HG03139 (cell line): ENCODE data around the gene PRKAR1A.
"Not testable (repeated sequence)": the region's sequence is repeated elsewhere in the genome, so short reads cannot be mapped to it uniquely, and the experiment has no call there.

Experiments used
- ATAC-seq: cut with Tn5 transposase; IDR thresholded peaks from one replicate; pipeline ENCODE4 v1.9.1; 2021; ENCODE audit not compliant: unreplicated experiment

The PRKAR1A gene

GRCh38 chr17:68577497-68577821 is 65.2 kb downstream of the PRKAR1A start:
- ATAC-seq, result no peak

- ATAC-seq, result no peak
Measured at GRCh38 chr17:68578236-68578635, 66.0 kb downstream of the PRKAR1A start.

GRCh38 chr17:68579194-68579927 is 67.1 kb downstream of the PRKAR1A start:
- no peak for ATAC-seq

- no peak for ATAC-seq
Measured at GRCh38 chr17:68580236-68580770, 68.1 kb downstream of the PRKAR1A start.

GRCh38 chr17:68581863-68582645 is 69.8 kb downstream of the PRKAR1A start:
- ATAC-seq, result no peak

- ATAC-seq, result not testable (repeated sequence)
Measured at GRCh38 chr17:68582867-68583266, 70.6 kb downstream of the PRKAR1A start.

- ATAC-seq, result no peak
Measured at GRCh38 chr17:68584581-68585303, 72.5 kb downstream of the PRKAR1A start.

GRCh38 chr17:68585643-68586042 is 73.4 kb downstream of the PRKAR1A start:
- no peak for ATAC-seq

- ATAC-seq, result no peak
Measured at GRCh38 chr17:68587026-68587425, 74.8 kb downstream of the PRKAR1A start.

GRCh38 chr17:68587847-68588246 is 75.6 kb downstream of the PRKAR1A start:
- ATAC-seq, result no peak

GRCh38 chr17:68588362-68588761 is 76.1 kb downstream of the PRKAR1A start:
- ATAC-seq, result no peak

GRCh38 chr17:68589086-68589485 is 76.9 kb downstream of the PRKAR1A start:
- ATAC-seq, result no peak

- no peak for ATAC-seq
Measured at GRCh38 chr17:68591583-68591982, 79.4 kb downstream of the PRKAR1A start.

GRCh38 chr17:68592009-68592408 is 79.8 kb downstream of the PRKAR1A start:
- no peak for ATAC-seq

GRCh38 chr17:68592682-68593641 is 80.7 kb downstream of the PRKAR1A start:
- no peak for ATAC-seq

GRCh38 chr17:68594552-68594951 is 82.3 kb downstream of the PRKAR1A start:
- ATAC-seq, result no peak

- ATAC-seq, result no peak
Measured at GRCh38 chr17:68595496-68595895, 83.3 kb downstream of the PRKAR1A start.

- ATAC-seq, result no peak
Measured at GRCh38 chr17:68595986-68596385, 83.8 kb downstream of the PRKAR1A start.

- ATAC-seq, result no peak
Measured at GRCh38 chr17:68596411-68596945, 84.2 kb downstream of the PRKAR1A start.

- no peak for ATAC-seq
Measured at GRCh38 chr17:68598074-68598473, 85.8 kb downstream of the PRKAR1A start.
